Measurements from ENCODE around the gene TCOF1.

GRCh38 chr5:150392680-150393079 lies 35.2 kb downstream of the TCOF1 start:
- TF ChIP-seq POLR2A (IDR thresholded peaks at IDR 0.05): no peak
- no peak for TF ChIP-seq EP300 (IDR thresholded peaks at IDR 0.05)
